Stimulated activated CD8-positive, alpha-beta memory T cell treated with anti-CD3 and anti-CD28 coated beads, Interleukin-12 subunit alpha, Interleukin-12 subunit beta, amount 100 ng/mL, for 4 hours (primary cell): Measurements from ENCODE around the gene CELF1.
A peak's percentile ranks its signal among the peaks of the same experiment; 100 is the strongest.
"Not testable (repeated sequence)": the region's sequence is repeated elsewhere in the genome, so short reads cannot be mapped to it uniquely, and the experiment has no call there.

Source experiments
- DNase-seq: peaks from one replicate; pipeline ENCODE4 v3.0.0-alpha.2; 2020; ENCODE audit warnings: low read depth

CELF1 gene

DNA sequence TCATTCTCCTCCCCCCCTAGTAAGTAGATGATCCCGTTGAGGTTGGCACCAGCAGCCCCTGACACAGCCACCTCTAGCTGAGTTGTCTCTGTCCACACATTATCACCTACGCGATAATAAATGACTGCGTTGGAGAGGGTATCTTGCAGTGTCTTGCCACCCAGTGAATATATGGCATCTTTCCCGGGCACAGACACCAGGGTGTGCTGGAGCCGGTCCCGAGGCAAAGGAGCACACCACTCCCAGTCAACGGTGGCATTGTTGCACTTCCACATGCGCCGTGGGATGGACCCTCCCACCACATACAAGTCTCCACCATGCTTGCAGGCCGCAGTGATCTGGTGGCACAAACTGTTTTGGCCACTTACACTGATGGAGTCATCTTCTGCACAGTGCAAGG, 20.4 kb upstream of the CELF1 start:
- no peak for DNase-seq

DNA sequence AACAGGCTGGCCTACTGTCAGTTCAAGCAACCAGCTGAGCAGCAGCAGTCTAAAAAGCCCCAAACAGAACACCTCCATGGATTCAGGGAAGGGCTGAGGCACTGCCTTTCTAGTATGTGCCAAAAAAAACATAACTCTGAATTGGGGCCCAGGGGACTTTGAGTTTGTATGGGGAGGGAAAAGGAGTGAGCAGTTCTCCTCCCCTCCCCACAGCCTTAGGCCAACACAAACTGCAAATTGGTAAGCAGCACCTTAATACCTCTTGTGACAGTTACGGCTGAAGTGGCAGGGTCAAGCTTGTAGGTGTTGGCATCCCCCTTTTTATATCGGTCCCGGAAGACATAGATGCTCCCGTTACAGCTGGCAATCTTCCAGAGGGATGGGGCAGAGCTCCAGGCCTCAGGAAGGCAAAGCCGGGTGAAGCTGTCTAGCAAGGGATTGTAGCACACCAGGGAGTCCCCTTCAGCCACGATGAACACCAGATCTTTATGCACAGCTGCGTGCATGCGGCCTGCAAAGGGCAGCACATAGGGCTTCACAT, 19.9 kb upstream of the CELF1 start:
- no peak for DNase-seq

DNA sequence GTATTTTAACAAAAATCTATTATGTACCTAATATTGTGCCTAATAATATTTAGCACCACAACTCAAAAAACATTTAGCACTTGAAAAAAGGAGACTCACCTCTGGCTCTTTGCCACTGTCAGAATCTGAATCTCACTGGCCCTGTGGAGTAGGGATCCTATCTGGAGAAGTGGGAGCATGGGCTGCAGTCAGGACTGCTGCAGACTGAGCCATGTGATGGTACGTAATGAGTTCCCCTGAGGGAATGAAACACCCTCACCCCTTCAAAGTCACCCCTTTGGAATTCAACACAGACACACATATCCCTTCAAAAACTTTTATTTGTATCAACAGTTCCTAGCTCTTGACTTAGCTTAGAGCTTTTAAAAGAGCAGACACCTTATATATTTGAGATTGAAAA, 19.0 kb upstream of the CELF1 start:
- DNase-seq, result no peak

DNA sequence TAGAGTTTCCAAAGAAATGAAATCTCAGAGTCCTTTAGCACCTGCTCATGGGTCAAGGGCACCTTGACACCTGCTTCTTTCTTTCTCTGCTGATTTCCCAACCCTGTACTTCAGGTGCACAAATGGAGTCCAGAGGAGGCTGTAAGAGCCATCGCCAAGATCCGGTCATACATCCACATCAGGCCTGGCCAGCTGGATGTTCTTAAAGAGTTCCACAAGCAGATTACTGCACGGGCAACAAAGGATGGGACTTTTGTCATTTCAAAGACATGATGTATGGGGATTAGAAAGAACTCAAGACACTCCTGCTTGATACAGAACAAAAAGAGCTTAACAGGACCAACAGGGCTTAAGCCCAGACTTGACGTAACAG, 18.4 kb upstream of the CELF1 start:
- DNase-seq, result no peak

DNA sequence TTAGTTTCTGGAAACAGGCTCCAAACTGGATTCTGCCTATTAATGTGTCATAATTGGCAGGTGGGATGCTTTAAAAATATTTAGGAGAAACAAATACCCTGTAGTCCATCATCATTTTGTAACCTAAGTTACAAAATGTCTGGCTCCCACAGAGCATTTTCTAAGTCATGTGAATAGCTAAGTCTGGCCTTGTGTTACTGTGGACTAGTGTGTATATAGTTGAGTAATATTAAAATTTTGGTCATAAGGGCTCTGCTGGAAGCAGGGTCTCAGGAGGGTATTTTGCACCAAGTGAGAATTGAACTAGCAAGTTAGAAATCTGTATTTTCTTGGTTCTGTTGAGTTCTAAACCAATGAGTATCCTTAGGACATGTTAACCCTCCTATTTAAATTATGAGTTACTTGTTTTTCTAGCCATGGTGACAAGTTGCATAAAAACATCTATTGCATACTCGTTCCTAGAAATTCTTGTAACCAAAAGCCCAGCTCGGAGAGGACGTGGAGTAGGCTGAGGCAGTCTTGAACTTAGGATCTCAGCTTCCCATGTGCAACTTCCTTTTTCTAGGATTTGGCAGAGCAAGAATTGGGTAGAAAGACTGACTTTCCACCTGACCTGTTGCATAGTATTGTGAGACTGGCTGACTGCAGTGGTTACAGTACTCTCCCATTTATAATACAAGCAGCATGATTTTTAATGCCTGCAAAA, 17.9 kb upstream of the CELF1 start:
- DNase-seq, result no peak

DNA sequence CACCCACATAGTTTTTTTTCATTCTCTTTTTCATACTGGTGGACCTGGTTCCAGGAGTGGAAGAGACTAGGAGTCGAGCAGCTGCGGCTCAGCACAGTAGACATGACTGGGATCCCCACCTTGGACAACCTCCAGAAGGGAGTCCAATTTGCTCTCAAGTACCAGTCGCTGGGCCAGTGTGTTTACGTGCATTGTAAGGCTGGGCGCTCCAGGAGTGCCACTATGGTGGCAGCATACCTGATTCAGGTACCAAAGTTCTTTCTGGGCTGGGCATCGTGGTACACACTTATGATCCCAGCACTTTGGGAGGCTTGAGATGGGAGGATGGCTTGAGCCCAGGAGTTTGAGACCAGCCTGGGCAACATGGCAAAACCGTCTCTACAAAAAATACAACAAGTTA, 16.7 kb upstream of the CELF1 start:
- no peak for DNase-seq

DNA sequence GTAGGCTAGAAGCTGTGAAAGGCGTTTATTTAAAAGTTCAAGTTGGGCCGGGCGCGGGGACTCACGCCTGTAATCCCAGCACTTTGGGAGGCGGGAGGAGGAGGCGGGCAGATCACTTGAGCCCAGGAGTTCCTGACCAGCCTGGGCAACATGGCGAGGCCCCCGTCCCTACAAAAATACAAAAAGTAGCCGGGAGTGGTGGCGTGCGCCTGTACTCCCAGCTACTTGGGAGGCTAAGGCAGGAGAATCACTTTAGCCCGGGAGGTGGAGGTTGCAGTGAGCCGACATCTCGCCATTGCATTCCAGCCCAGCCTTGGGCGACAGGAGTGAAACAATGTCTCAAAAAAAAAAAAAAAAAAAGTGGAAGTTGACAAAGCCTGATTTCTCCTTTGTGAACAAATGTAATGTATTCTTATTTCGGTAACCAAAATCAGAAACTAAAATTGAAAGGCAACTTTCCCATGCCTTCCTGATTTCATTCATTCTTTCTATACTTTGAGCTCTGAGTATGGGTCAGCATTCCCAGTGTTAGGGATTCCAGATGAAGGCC, 13.3 kb upstream of the CELF1 start:
- no peak for DNase-seq

DNA sequence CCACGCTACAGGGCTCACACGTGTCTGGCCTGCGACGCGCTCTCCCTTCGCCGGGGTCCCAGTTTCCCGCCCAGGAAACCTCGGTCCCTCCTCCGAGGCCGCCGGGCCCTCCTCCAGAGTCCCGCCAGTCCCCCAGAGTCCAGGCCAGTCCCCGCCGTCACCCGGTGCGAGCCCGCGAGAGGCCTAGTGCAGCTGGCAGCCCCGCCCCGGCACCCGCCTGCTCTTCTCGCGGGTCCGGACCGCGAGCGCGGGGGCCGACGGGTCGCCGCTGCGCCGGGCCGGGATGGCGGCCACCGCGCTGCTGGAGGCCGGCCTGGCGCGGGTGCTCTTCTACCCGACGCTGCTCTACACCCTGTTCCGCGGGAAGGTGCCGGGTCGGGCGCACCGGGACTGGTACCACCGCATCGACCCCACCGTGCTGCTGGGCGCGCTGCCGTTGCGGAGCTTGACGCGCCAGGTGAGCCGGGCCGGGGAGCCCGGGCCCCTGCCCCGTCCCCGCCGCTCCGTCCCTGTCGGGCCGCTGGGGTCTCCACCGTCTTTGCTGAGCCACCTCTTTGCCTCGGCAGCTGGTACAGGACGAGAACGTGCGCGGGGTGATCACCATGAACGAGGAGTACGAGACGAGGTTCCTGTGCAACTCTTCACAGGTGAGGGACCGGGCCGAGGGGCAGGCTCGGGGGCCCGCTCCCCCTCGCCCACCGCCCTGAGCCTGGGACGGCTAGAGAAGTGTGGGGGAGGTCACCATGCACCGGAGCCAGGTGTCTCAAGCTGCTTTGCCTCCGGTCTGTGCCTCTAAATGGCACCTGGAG, 12.6 kb upstream of the CELF1 start, which contains the start of gene PTPMT1:
Gene PTPMT1 (plus strand): TSS at position 260 of the 809 bp plus-strand sequence. CDS start 24 bp downstream, at position 284.
- peak; percentile 42 for DNase-seq

DNA sequence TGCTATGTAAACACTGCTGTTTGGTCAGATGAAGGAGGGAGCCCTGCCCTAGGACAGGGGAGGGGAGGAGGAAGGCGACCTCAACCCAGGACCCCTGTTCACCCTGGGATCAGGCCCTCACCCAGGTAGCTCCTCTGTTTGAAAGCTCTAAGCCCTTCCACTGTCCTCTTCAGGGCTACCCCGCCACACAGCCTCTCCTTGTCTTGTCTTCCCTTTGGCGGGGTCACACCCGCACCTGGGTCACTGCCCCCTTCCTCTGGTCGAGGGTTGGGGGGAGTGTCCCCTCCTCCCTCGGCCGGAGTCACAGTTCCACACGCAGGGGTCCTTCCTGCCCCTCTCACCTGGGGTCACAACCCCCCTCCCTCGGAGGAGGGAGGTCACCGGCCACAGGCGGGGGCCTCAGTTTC, 12.0 kb upstream of the CELF1 start:
- no peak for DNase-seq

DNA sequence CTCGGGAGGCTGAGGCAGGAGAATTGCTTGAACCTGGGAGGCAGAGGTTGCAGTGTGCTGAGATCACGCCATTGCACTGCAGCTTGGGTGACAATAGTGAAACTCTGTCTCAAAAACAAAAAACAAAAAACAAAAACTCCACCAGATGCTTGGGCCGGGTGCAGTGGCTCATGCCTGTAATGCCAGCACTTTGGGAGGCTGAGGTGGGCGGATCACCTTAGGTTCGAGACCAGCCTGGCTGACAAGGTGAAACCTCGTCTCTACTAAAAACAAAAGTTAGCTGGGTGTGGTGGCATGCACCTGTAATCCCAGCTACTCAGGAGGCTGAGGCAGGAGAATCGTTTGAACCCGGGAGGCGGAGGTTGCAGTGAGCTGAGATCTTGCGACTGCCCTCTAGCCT, 11.4 kb upstream of the CELF1 start:
- DNase-seq, result not testable (repeated sequence)

DNA sequence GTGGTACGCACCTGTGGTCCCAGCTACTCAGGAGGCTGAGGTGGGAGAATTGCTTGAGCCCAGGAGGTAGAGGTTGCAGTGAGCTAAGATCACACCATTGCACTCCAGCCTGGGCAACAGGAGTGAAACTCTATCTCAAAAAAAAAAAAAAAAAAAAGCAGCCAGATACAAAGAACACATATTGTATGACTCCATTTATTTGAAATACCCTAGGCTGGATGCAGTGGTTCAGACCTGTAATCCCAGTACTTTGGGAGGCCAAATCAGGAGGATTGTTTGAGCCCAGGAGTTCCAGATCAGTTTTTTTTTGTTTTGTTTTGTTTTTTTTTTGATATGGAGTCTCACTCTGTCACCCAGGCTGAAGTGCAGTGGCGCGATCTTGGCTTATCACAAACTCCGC, 9.5 kb upstream of the CELF1 start:
- DNase-seq, result not testable (repeated sequence)

DNA sequence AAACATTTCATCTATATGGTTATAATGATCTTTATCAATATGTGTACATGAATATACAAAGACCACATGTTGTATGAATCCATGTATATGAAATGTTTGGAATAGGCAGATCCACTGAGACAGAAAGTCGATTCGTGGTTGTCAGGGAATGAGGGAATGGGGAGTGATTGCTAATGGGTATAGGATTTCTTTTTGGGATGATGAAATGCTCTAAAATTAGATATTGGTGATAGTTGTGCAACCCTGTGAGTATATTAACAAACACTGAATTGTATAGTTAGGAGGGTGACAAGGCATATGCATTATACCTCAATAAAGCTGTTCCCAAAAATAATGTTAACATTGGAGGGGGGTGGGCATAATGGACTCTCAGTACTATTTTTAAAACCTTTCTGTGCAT, 7.5 kb upstream of the CELF1 start:
- no peak for DNase-seq

DNA sequence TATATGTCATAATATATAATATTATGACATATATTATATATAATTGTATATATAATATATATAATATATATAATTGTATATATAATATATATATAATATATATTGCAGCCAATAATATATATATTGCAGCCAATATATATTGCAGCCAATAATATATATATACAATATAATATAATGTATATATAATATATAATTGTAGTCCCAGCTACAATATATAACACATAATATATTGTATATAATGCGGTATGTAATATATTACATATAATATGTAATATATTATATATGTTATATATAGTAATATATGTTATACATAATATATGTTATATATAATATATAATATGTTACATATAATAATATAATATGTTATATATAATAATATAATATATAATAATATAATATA, 5.8 kb upstream of the CELF1 start:
- no peak for DNase-seq

DNA sequence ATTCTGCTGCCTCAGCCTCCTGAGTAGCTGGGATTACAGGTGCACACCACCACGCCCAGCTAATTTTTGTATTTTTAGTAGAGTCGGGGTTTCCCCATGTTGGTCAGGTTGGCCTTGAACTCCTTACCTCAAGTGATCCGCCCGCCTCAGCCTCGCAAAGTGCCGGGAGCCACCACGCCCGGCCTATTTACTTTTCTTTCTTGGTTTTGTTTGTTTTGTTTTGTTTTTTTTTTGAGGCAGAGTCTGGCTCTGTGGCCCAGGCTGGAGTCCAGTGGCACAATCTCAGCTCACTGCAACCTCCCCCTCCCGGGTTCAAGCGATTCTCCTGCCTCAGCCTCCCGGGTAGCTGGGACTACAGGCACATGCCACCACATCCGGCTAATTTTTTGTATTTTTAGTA, 4.1 kb upstream of the CELF1 start:
- DNase-seq, result not testable (repeated sequence)

DNA sequence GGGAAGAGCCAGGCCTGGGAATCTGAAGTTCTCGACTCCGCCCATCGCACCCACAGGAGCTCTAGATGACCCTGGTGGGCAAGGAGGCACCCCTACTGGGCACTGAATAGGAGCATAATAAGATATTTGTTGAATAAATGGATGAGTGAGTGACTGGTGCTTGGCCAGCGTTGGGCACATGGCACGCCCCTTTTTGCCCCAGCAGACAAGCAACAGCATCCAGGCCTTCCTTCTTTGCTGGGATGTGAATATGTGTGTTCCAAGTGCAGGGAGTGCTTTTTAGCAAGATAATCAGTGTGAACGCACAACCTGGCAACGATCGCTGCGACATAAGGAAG, 443 bp upstream of the CELF1 start:
- no peak for DNase-seq

DNA sequence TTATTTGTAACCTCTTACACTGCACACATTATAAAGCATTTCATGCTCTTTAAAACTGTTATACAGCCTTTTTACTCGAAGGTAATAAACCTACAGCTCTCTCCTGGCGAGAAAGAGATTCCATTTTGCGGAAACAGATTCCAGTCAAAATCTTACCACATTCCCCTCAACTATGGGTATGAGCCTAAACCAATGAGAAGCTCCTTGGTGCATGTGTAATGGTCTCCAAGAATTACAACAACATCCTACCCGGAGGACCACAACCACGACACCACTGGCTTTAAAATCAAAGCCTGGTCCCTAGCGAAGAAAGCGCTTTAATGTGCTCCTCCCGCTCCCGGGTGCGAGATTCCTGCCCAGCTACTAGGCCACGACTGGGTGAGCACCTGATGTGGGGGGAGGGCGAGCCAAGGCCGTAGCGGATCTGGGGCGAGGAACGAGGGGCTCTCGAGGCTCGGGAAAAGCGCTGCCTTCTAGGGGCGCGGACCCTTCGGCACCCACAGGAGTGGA, 821 bp downstream of the CELF1 start:
- DNase-seq, result no peak

DNA sequence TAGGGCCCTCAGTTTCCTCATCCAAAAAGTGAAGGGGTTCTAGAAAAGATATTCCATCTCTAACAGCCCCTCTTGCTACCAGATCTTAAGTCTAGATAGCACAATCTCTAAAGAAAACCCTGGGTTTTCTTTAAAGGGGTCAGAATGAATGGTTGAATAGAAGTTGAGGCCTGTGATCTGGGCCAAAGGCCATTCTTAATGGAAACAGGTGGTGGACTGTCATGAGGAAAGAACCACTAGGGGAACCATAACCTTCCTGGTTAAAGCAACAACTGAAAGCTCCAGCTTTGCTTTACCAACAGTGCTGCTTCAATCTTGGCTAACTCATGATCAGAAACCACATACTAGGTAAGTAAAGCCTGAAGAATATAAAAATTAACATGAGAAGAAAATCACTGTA, 1.8 kb downstream of the CELF1 start:
- DNase-seq, result no peak

DNA sequence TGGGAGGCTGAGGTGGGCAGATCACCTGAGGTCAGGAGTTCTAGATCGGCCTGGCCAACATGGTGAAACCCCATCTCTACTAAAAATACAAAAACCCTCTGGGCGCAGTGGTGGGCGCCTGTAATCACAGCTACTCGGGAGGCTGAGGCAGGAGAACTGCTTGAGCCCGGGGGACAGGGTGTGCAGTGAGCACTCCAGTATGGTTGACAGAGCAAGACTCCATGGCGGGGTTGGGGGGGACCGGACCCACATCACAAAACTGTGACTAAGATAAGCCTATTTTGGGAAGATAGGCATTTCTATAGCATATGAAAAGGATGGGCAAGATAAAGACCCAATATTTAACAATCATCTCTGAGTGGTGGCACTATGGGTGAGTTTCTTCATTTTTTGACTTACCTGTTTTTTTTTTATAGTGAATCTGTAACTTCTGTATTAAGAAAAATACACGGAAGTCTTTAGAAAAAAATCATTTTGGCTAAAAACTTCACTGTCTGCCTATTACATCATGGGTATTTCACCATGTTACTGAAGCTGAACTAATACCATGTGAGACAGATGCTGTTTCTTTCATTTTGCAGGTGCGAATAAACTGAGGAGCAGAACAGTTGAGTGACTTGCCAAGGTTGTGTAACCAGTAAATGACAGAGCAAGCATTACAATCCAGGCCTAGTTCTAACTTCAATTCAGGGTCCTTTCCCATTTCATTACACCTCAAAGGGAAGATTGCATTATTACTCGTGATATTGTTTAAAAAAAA, 2.5 kb downstream of the CELF1 start:
- no peak for DNase-seq

DNA sequence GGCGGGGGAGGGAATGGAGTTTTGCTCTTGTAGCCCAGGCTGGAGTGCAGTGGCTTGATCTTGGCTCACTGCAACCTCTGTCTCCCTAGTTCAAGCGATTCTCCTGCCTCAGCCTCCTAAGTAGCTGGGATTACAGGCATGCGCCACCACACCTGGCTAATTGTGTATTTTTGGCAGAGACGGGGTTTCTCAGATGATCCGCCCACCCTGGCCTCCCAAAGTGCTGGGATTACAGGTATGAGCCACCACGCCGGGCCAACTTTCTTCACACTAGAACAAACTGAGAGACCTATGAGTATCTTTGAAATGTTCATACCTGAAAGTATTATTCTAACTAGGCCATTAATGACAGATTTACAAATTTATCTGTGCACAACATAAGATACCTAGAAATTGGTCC, 6.7 kb downstream of the CELF1 start:
- DNase-seq, result not testable (repeated sequence)

DNA sequence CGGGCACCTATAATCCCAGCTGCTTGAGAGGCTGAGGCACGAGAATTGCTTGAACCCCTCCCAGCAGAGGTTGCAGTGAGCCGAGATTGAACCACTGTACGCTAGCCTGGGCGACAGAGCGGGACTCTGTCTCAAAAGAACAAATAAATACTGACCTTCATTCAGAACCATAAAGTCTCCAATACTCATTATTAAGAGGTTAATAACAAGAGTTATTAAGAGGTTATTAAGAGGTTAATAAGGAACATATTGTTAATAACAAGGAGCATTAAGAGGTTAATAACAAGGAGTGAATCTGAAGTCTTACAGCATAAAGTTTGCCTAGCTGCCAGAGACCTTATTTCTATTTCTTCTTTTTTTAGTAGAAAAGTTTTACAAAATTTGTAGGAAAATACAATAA, 7.6 kb downstream of the CELF1 start:
- DNase-seq, result no peak

DNA sequence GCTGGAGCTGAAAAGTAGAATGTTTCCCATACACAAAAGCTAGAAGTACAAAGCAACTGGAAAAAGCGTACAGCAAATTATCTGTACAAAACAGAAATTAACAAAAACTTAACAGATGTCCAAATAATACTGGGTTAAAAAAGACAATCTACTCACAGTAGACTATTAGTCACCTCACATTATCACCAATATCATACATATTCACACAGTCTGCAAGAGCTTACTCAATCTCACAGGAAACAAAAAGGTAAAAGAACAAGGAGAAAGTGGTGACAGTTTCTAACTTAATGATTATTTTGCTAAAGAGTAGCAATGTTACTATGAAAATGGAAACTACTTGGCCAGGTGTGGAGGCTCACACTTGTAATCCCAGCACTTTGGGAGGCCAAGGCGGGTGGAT, 11.9 kb downstream of the CELF1 start:
- DNase-seq, result no peak

DNA sequence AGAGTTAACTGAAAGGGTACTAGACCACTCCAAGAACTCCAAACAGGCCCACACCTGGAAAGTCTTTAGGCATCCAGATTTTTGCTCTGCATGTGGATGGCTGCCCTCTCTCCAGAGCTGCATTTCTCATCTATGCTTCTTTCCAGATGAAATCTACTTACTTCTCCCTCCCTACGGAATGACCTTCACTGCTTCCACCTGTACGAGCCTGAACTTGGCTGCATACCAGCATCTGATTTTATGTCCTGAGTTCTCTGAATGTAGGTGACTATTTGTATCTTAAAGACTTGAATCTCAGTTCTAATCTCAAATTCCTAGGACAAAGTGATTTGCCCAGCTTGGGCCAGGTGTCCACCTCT, 13.3 kb downstream of the CELF1 start:
- DNase-seq, result no peak
